HG03439 (cell line): ENCODE measurements around the gene HOXD8.

Experiments used
- ATAC-seq: cut with Tn5 transposase; IDR thresholded peaks from one replicate; pipeline ENCODE4 v1.9.1; 2021; ENCODE audit warnings: mild to moderate bottlenecking, moderate library complexity; ENCODE audit not compliant: unreplicated experiment

Gene HOXD8

GRCh38 chr2:176171351-176172006, 42.0 kb downstream of the HOXD8 start:
- no peak for ATAC-seq

DNA sequence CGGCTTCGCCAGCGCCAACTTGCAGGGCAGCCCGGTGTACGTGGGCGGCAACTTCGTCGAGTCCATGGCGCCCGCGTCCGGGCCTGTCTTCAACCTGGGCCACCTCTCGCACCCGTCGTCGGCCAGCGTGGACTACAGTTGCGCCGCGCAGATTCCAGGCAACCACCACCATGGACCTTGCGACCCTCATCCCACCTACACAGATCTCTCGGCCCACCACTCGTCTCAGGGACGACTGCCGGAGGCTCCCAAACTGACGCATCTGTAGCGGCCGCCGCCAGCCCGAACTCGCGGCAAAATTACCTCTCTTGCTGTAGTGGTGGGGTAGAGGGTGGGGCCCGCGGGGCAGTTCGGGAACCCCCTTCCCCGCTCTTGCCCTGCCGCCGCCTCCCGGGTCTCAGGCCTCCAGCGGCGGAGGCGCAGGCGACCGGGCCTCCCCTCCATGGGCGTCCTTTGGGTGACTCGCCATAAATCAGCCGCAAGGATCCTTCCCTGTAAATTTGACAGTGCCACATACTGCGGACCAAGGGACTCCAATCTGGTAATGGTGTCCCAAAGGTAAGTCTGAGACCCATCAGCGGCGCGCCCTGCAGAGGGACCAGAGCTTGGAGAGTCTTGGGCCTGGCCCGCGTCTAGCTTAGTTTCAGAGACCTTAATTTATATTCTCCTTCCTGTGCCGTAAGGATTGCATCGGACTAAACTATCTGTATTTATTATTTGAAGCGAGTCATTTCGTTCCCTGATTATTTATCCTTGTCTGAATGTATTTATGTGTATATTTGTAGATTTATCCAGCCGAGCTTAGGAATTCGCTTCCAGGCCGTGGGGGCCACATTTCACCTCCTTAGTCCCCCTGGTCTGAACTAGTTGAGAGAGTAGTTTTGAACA, 42.7 kb downstream of the HOXD8 start:
- ATAC-seq = no peak

GRCh38 chr2:176172895-176173566, 43.5 kb downstream of the HOXD8 start:
- no peak for ATAC-seq

GRCh38 chr2:176173567-176174381, 44.3 kb downstream of the HOXD8 start:
- ATAC-seq = no peak

DNA sequence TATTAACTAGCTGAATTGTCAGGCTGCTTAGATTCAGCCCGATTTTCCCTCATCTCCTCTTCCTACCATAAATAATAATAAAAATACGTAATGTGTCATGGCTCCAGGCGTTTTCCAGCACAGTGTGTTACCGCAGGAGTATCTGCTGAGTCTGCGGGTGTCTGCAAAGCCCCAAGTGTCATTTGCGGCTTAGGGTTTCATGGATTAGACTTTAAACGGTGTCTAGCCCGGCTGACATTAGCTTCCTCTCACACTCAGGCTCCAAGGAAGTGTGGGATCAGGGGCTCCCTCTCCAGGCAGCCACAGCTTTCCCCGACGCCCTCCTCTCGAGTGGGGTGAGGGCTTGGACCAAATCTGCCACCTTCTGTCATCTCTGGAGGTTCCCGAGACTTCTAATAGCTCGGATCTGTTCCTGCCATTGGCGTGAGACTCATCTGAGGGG, 44.9 kb downstream of the HOXD8 start:
- ATAC-seq = no peak

- ATAC-seq = no peak
These were observed 45.6 kb downstream of the HOXD8 start for GRCh38 chr2:176174824-176175708.

- no peak for ATAC-seq
These were observed 46.5 kb downstream of the HOXD8 start for GRCh38 chr2:176175709-176176607.

- ATAC-seq = peak; percentile 15
These were observed 48.1 kb downstream of the HOXD8 start for GRCh38 chr2:176177580-176178037.

DNA sequence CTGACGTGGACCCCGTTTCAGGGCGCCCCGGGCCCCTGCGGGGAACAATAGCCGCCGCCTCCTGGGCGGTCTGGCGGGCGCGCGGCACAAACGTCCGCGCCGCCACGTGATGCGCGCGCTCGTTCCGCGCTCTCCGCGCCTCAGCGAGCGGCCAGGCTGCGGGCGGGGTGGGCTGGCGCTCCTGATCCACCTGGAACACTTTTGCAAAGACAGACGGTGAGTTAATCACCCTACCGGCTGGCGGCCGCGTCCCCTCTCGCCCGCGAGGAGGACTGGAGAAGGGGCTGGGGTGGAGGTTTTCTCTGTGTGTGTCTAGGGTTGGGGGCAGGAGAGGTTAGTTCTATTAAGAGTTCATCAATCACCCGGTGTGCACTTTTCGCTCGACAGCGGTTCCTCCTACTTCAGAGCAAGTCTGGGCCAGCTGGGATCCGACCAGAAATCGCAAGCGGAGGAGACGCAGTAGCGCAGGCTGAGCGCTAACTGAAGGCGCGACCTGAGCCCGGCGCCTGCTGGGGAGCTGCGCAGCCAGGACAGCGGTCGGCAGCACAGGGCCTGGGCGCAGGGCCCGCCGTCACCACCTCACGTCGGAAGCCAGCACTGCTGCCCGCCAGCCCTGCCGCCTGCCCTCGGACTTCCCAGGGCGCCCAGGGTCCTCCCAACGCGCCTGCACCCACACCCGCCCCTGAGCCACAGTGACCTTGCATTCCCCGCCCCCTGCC, 48.7 kb downstream of the HOXD8 start:
- peak; percentile 62 for ATAC-seq

DNA sequence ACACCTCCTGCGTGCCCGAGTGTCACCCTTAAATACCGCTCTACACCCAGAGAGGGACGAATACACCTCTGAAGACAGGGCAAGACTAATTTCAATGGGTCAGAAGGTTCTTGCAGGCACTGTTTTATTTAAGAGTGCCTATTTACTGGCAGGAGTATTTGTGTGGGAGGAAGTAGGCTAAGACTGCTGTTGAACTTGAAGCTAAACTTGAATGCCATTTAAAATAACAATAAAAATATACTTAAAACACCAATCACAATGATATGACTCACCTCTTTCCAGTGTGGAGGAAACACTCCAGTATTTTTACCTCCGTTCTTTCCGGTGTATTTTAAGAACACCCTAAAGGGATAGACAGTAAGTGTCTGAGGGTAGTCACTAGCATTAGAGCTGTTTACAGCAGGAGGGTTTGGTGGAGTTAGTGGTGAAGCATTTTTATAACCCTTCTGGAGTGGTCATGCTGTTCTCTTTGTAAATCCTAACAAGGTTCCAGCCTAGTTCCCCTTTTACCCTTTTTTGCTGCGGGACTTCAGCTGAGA, 49.3 kb downstream of the HOXD8 start:
- ATAC-seq = no peak

GRCh38 chr2:176181551-176181950, 52.0 kb downstream of the HOXD8 start:
- ATAC-seq = no peak
